Ovary (tissue), 9 donors: ENCODE results near the gene PPP1R9B. TPM values are rescaled to one million over a fixed set of nuclear protein-coding genes. Genes with fewer than 3 reads are reported as not detected.

ENCODE experiments used
- DNase-seq, 5 donors: peaks; one replicate each; pipeline ENCODE4 v3.0.0-alpha.2; 2019 to 2020
- H3K27ac ChIP-seq, 2 donors: fragments of 200-600 bp; one replicate each; pipeline versions ENCODE4 v1.5.1 to v1.8.0; 2019 to 2022
- H3K27me3 ChIP-seq: fragments of 200-600 bp; one replicate; pipeline ENCODE4 v1.8.0; 2022
- H3K36me3 ChIP-seq: fragments of 200-600 bp; sonication (generic); one replicate; pipeline ENCODE4 v1.5.1; 2019
- H3K4me1 ChIP-seq: one replicate; pipeline ENCODE4 v1.8.1; 2013; ENCODE audit warnings: mild to moderate bottlenecking, moderate library complexity; ENCODE audit not compliant: insufficient read depth
- H3K4me3 ChIP-seq: fragments of 200-600 bp; sonication (generic); one replicate; pipeline ENCODE4 v1.5.1; 2017
- H3K9me3 ChIP-seq, 2 donors: fragments of 200-600 bp in 1 of 2; sonication (generic) in 1 of 2; one replicate each; pipeline versions ENCODE4 v1.5.1 to v1.8.1; 2013 to 2019; ENCODE audit warnings: mild to moderate bottlenecking in 1 of 2, moderate library complexity in 1 of 2
- EP300 ChIP-seq: sonication (generic); formaldehyde crosslinking; IDR thresholded peaks from one replicate; pipeline ENCODE4 v1.6.1; 2017; ENCODE audit warnings: antibody characterized with exemption
- POLR2A ChIP-seq: fragments of 450-650 bp; IDR thresholded peaks from one replicate; pipeline ENCODE4 v1.6.1; 2017; ENCODE audit warnings: antibody characterized with exemption, mild to moderate bottlenecking, moderate library complexity
- WGBS, 3 donors: extraction: QIAGEN DNeasy Blood & Tissue Kit in 1 of 3; methylation state at CpG; one replicate each; pipeline versions ENCODE4 v1.1.5 to v1.1.7; 2013 to 2017; 5-methylcytosine and 5-hydroxymethylcytosine counted together
- intact Hi-C, 4 donors: fragments of 100-400 bp; cut with DNase I; formaldehyde crosslinking; loops; one replicate each; pipeline versions ENCODE4 v1.11.0 to v1.15.1; 2022 to 2023
- polyA plus RNA-seq, 2 donors: library from polyadenylated mRNA; stranded (reverse); fragments of 200-250 nt in 1 of 2; fragments of 350-450 nt in 1 of 2; fragmentation: Illumina TruSeq in 1 of 2; extraction: RNeasy Lipid Tissue Mini Kit (QIAGEN cat#74804) in 1 of 2; gene quantifications; one replicate each; pipeline ENCODE4 v1.2.3, GENCODE V29; 2013 to 2014
- total RNA-seq, 7 donors: library from RNA; depleted of rRNA in 2 of 7; stranded (reverse); fragments of >200 nt in 2 of 7; fragmentation: NEBNext Ultra II Directional in 3 of 7; extraction: Animal tissue kit (Norgen Biotek cat#: 25700) in 3 of 7; gene quantifications; one replicate each; pipeline versions ENCODE4 v1.1.0 to v1.2.4, GENCODE V29; 2016 to 2023
- TF ChIP-seq, protein P1 (sequence below), 3 donors: fragments of 450-650 bp in 2 of 3; fragments of 200-600 bp in 1 of 3; IDR thresholded peaks; one replicate each; pipeline versions ENCODE4 v1.5.1 to v1.8.0; 2016 to 2022; ENCODE audit warnings: antibody characterized with exemption in 3 of 3, mild to moderate bottlenecking in 1 of 3
- donor health status: DM: no; HTN: no; CAD: no; lungs with moderate emphysema.
- donor health status: DM: no; HTN: no; CAD: no.
- donor health status: Bipolar disorder and iron deficiency.
- donor health status: DM: yes; HTN: yes; CAD: no.
- donor health status: DM: no; HTN: no; CAD: no.
- donor health status: DM: yes; HTN: yes; CAD: no.

Gene PPP1R9B
- total and polyA plus RNA-seq, 9 donors = 14.8 to 109 (median 64.3) TPM

DNA sequence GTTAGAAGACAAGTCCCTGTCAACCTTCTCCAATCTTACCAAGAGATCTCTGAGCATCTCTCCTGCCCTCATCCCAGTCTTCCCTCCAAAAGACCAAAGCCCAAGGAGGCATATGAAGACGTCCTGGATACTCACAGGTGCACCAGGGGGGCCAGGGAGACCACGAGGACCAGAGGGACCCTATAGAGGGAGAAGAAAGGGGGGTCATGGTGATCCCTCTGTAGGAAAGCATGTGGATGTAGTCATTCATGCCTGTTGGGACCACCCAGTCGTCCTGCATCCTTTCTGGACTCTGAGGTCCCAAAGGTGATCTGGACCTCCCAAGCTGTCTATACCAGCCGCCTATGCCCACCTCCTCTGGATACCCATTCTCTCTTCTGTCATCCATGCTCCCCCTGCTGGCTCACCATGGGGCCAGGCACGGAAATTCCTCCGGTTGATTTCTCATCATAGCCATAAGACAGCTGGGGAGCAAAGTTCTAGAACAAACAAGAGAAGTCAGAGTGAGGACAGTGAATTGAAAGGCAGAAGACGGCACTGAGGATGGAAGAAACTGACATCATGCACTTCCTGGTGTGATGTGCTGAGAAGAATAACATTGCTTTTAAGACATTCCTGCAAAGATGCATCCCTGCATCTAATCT, 47.7 kb upstream of the PPP1R9B start:
- H3K36me3 ChIP-seq = no peaks in the 10 kb centered on the region
- H3K27ac ChIP-seq = peak overlapping the region; percentile 66 to 68
- peak in 2 of 5 donors; percentile 56 to 74 for DNase-seq
- no peaks in the 10 kb centered on the region for H3K27me3 ChIP-seq
- H3K4me1 ChIP-seq = peaks cover 7% of the 10 kb centered on the region
- TF ChIP-seq EP300 (no peak), POLR2A (no peak)
- TF ChIP-seq, protein P1, sequence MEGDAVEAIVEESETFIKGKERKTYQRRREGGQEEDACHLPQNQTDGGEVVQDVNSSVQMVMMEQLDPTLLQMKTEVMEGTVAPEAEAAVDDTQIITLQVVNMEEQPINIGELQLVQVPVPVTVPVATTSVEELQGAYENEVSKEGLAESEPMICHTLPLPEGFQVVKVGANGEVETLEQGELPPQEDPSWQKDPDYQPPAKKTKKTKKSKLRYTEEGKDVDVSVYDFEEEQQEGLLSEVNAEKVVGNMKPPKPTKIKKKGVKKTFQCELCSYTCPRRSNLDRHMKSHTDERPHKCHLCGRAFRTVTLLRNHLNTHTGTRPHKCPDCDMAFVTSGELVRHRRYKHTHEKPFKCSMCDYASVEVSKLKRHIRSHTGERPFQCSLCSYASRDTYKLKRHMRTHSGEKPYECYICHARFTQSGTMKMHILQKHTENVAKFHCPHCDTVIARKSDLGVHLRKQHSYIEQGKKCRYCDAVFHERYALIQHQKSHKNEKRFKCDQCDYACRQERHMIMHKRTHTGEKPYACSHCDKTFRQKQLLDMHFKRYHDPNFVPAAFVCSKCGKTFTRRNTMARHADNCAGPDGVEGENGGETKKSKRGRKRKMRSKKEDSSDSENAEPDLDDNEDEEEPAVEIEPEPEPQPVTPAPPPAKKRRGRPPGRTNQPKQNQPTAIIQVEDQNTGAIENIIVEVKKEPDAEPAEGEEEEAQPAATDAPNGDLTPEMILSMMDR (IDR thresholded peaks at IDR 0.05) = peak in 2 of 3 donors; percentile 50 to 54
- H3K9me3 ChIP-seq = no peaks in the 10 kb centered on the region
- intact Hi-C loops = loop anchor here in 1 of 4 donors (2.0 kb wide), 1 partner anchor 13 kb away; no protein-coding TSS in a partner anchor
- WGBS, 3 donors = 4 to 7% (median 6%) methylated on average over 7 of the region's 7 CpGs
- H3K4me3 ChIP-seq = no peak overlapping the region

- H3K27me3 ChIP-seq = no peaks in the 10 kb centered on the region
- no peak for TF ChIP-seq POLR2A
- no peak for TF ChIP-seq EP300
- TF ChIP-seq, protein P1 (IDR thresholded peaks at IDR 0.05) = no peak
- intact Hi-C loops = loop anchor here in 1 of 4 donors (2.0 kb wide), 1 partner anchor 14 kb away; no protein-coding TSS in a partner anchor
- H3K27ac ChIP-seq = peak overlapping the region; percentile 66 to 76
- DNase-seq = no peak
- H3K4me1 ChIP-seq = peaks cover 7% of the 10 kb centered on the region
- no peaks in the 10 kb centered on the region for H3K9me3 ChIP-seq
- 13 to 16% (median 16%) methylated on average over 6 of the region's 6 CpGs for WGBS, 3 donors
- no peaks in the 10 kb centered on the region for H3K36me3 ChIP-seq
- no peak overlapping the region for H3K4me3 ChIP-seq
Observed at GRCh38 chr17:50196826-50197225, 46.3 kb upstream of the PPP1R9B start.

DNA sequence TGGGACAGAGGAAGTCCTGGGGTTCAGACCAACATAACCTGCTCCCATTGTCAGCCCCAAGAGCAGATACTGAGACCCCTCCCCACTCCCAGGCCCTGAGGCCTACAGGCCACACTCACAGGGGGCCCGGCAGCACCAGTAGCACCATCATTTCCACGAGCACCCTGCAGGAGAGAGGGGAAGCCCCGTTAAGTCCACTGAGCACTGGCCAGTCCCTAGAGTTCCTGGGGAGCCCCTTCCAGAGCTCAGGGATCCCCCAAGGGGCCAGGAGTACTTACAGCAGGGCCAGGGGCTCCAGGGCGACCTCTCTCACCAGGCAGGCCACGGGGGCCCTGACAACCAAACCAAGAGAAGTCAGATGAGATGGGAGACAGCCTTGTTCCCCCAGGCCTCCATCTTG, 45.6 kb upstream of the PPP1R9B start:
- Histone ChIP-seq H3K9me3 (no peaks in the 10 kb centered on the region), H3K27me3 (no peaks in the 10 kb centered on the region), H3K4me3 (no peak overlapping the region), H3K27ac (peak overlapping the region; percentile 66 to 76), H3K4me1 (peaks cover 5% of the 10 kb centered on the region), H3K36me3 (no peaks in the 10 kb centered on the region)
- peak in 1 of 5 donors; percentile 23 for DNase-seq
- intact Hi-C loops = loop anchor here in 1 of 4 donors (2.0 kb wide), 1 partner anchor 13 kb away; no protein-coding TSS in a partner anchor
- no peak for TF ChIP-seq EP300
- TF ChIP-seq, protein P1 (IDR thresholded peaks at IDR 0.05) = no peak
- TF ChIP-seq POLR2A = no peak
- 11 to 28% (median 12%) methylated on average over 3 to 5 of the region's 5 CpGs for WGBS, 3 donors

DNA sequence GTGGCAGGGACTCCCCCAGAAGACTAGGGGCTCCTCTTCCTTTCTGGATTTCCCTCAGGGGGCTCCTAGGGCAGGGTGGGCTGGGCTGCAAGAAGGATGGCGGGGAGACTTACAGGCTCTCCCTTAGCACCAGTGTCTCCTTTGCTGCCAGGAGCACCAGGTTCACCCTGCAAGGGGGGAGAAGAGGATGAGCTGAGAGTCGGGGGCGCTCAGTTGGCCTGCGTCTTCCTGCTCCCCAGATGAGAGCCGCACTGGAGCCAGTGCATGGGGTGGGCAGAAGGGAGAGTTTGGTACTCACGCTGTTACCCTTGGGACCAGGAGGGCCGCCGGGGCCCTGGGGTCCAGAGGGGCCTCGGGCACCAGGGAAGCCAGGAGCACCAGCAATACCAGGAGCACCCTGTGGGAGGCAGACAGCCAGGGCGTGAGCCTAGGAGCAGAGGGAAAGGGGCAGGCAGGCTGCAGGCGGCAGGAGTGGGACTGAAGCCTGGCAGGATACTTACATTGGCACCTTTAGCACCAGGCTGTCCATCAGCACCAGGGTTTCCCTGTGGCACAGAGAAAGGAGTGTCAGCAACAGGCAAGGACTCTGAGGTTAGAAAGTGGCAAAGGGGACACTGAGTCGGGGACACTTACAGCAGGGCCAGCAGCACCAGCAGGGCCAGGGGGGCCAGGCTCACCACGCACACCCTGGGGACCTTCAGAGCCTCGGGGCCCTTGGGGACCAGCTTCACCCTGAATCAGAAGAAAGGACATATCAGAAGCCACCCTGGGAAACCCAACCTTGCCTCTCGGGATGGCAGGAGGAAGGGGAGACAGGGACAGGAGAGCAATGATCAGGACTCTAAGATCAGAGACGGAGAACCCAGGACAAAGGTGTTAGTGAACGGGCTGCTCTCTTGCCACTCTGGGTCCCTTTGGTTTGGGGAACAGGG, 44.7 kb upstream of the PPP1R9B start:
- Histone ChIP-seq H3K9me3 (no peaks in the 10 kb centered on the region), H3K36me3 (no peaks in the 10 kb centered on the region), H3K27me3 (no peaks in the 10 kb centered on the region), H3K4me3 (no peak overlapping the region), H3K27ac (peak overlapping the region; percentile 66 to 76), H3K4me1 (peaks cover 5% of the 10 kb centered on the region)
- 28 to 36% (median 30%) methylated on average over 17 of the region's 17 CpGs for WGBS, 3 donors
- intact Hi-C loops = no loop called here
- DNase-seq = no peak
- TF ChIP-seq, protein P1 (IDR thresholded peaks at IDR 0.05) = no peak
- no peak for TF ChIP-seq EP300
- no peak for TF ChIP-seq POLR2A
